Breast epithelium (tissue), 3 donors: ENCODE measurements around the gene NOS2.

Experiments used
- POLR2A ChIP-seq: fragments of 450-650 bp; IDR thresholded peaks from one replicate; pipeline ENCODE4 v1.6.1; 2016; ENCODE audit warnings: antibody characterized with exemption, mild to moderate bottlenecking, moderate library complexity
- POLR2AphosphoS5 ChIP-seq, 3 donors: sonication (generic); formaldehyde crosslinking; IDR thresholded peaks; one replicate each; pipeline ENCODE4 v1.6.1; 2017; ENCODE audit warnings: antibody characterized with exemption in 3 of 3

- TF ChIP-seq POLR2A (no peak), POLR2AphosphoS5 (IDR thresholded peaks at IDR 0.05) (no peak)
These were observed 56.9 kb downstream of the NOS2 start for GRCh38 chr17:27743281-27743885.
